ENCODE measurements around the gene GATA2. TPM values are rescaled to one million over a fixed set of nuclear protein-coding genes. Genes with fewer than 3 reads are reported as not detected.
A peak's percentile ranks its signal among the peaks of the same experiment; 100 is the strongest.

The GATA2 gene
- total RNA-seq, 6 donors from 2014 or later: 17.8 to 97.0 (median 63.0) TPM

DNA sequence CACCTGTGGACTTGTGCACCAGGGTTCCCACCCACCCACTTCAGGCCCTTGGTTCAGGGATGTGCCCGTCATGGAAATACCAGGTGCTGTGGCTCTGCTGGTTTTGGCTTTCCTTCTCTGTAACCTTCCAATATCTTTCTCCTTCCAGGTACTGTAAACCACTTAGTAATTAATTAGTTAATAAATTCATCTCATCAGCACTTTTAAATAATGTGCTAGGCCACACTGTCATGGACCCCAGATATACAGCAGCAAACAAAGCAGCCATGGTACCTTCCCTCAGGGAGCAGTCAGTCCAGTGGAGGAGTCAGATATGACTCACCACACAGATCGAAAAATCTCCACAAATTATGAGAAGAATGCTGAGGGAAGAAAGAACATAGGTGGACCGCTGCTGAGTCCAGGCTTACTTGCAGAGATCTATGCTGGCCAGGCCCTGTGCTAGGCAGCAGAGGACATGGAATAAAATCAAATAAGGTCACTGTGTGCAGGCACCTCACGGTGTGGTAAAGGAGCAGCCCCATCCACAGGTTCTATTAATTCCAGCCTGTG, 6.8 kb upstream of the GATA2 start:
- DNase-seq: peak in 1 of 2 donors; percentile 3
- Histone ChIP-seq H3K4me1 (peaks cover 14 to 31% (median 14%) of the 10 kb centered on the region in 4 donors), H3K4me3 (no peak overlapping the region), H3K36me3 (no peaks in the 10 kb centered on the region), H3K27me3 (peaks cover 0 to 24% (median 8%) of the 10 kb centered on the region in 4 donors), H3K9me3 (no peaks in the 10 kb centered on the region), H3K27ac (no peak overlapping the region)
- ATAC-seq (ENCODE audit: low FRiP score in 2 of 2): no peak
- no peak for TF ChIP-seq EP300 (IDR thresholded peaks at IDR 0.05)
- TF ChIP-seq POLR2AphosphoS5 (IDR thresholded peaks at IDR 0.05): no peak
- TF ChIP-seq CTCF (IDR thresholded peaks at IDR 0.05): no peak
- TF ChIP-seq POLR2A (IDR thresholded peaks at IDR 0.05): no peak
- 87 to 93% methylated on average over 4 of the region's 4 CpGs for WGBS, 2 donors

DNA sequence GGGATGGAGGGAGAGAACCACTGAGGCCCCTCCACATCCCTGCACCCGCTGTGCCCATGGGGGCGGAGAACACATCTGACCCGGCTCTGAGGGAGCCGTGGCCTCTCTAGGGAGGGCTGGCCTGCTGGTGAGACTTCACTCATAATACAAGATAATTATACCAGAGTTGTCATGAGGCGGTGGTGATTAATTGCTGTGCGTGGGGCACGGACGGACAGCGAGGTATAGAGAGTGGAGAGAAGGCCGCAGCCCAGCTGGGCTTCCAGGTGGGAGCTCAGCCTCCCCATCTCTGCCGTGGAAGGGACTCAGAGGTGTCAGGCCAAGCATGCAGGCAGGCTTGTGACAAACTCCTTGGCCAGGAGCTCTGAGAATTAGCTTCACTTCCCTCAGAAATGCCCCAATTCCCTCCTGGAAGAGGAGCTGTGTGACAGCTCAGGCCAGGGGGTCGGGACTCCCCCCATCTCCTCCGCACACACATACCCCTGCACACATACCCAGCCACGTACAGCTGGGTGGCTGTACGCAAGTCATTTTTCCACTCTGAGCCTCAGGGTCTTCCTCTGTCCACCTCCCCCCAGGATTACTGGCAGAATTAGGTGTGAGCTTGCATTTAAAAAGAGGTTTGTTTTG, 6.0 kb upstream of the GATA2 start:
- 77 to 90% methylated on average over 15 of the region's 15 CpGs for WGBS, 2 donors

GRCh38 chr3:128498127-128498626, 5.2 kb upstream of the GATA2 start:
- 28 to 30% methylated on average over 5 of the region's 5 CpGs for WGBS, 2 donors
- peak overlapping the region in 3 of 4 donors; percentile 27 to 48 (median 46) for H3K27ac ChIP-seq
- H3K27me3 ChIP-seq: peaks cover 0 to 34% (median 11%) of the 10 kb centered on the region in 4 donors
- H3K4me3 ChIP-seq: peak overlapping the region in 3 of 4 donors; percentile 40 to 63 (median 62)
- no peaks in the 10 kb centered on the region for H3K9me3 ChIP-seq
- no peak for ATAC-seq (ENCODE audit: low FRiP score in 2 of 2)
- no peaks in the 10 kb centered on the region for H3K36me3 ChIP-seq
- peaks cover 14 to 42% (median 15%) of the 10 kb centered on the region in 4 donors for H3K4me1 ChIP-seq
- peak in 1 of 2 donors; percentile 15 for DNase-seq
- TF ChIP-seq POLR2A (IDR thresholded peaks at IDR 0.05) (no peak), POLR2AphosphoS5 (IDR thresholded peaks at IDR 0.05) (no peak), CTCF (IDR thresholded peaks at IDR 0.05) (peak in 2 of 6 experiments; percentile 2 to 25), EP300 (IDR thresholded peaks at IDR 0.05) (no peak)

More for the DNA sequence above, 6.0 kb upstream of the GATA2 start:
- Histone ChIP-seq H3K9me3 (no peaks in the 10 kb centered on the region), H3K27ac (no peak overlapping the region), H3K36me3 (no peaks in the 10 kb centered on the region), H3K4me1 (peaks cover 14 to 33% (median 14%) of the 10 kb centered on the region in 4 donors), H3K27me3 (peaks cover 0 to 25% (median 8%) of the 10 kb centered on the region in 4 donors), H3K4me3 (no peak overlapping the region)
- no peak for TF ChIP-seq POLR2AphosphoS5 (IDR thresholded peaks at IDR 0.05)
- no peak for TF ChIP-seq POLR2A (IDR thresholded peaks at IDR 0.05)
- TF ChIP-seq CTCF (IDR thresholded peaks at IDR 0.05): no peak
- no peak for TF ChIP-seq EP300 (IDR thresholded peaks at IDR 0.05)
- ATAC-seq (ENCODE audit: low FRiP score in 2 of 2): no peak
- peak in 1 of 2 donors; percentile 13 for DNase-seq

- H3K9me3 ChIP-seq: no peaks in the 10 kb centered on the region
- H3K4me3 ChIP-seq: peak overlapping the region; percentile 36 to 63 (median 51)
- ATAC-seq (ENCODE audit: low FRiP score in 2 of 2) (peak; percentile 44 to 63), DNase-seq (peak; percentile 59 to 95)
- peaks cover 0 to 40% (median 15%) of the 10 kb centered on the region in 4 donors for H3K27me3 ChIP-seq
- peaks cover 20 to 48% (median 22%) of the 10 kb centered on the region in 4 donors for H3K4me1 ChIP-seq
- H3K36me3 ChIP-seq: no peaks in the 10 kb centered on the region
- TF ChIP-seq EP300 (IDR thresholded peaks at IDR 0.05) (no peak), CTCF (IDR thresholded peaks at IDR 0.05) (peak; percentile 39 to 90 (median 58)), POLR2AphosphoS5 (IDR thresholded peaks at IDR 0.05) (no peak)
- peak overlapping the region; percentile 27 to 48 (median 46) for H3K27ac ChIP-seq
- 6 to 8% methylated on average over 28 to 63 of the region's 77 CpGs for WGBS, 2 donors
Measured at GRCh38 chr3:128497305-128498126, 4.5 kb upstream of the GATA2 start.
